SKM-1 treated with dmso at 0.1 percent for 144 hours (cell line): ENCODE results near the gene GOLPH3L.
A peak's percentile ranks its signal among the peaks of the same experiment; 100 is the strongest.
"Not testable (repeated sequence)": the region's sequence is repeated elsewhere in the genome, so short reads cannot be mapped to it uniquely, and the experiment has no call there.

Experiments used
- DNase-seq: peaks from one replicate; lab custom pipeline; 2025; ENCODE audit not compliant: unreplicated experiment; lab: John Stamatoyannopoulos, UW

GOLPH3L gene

DNA sequence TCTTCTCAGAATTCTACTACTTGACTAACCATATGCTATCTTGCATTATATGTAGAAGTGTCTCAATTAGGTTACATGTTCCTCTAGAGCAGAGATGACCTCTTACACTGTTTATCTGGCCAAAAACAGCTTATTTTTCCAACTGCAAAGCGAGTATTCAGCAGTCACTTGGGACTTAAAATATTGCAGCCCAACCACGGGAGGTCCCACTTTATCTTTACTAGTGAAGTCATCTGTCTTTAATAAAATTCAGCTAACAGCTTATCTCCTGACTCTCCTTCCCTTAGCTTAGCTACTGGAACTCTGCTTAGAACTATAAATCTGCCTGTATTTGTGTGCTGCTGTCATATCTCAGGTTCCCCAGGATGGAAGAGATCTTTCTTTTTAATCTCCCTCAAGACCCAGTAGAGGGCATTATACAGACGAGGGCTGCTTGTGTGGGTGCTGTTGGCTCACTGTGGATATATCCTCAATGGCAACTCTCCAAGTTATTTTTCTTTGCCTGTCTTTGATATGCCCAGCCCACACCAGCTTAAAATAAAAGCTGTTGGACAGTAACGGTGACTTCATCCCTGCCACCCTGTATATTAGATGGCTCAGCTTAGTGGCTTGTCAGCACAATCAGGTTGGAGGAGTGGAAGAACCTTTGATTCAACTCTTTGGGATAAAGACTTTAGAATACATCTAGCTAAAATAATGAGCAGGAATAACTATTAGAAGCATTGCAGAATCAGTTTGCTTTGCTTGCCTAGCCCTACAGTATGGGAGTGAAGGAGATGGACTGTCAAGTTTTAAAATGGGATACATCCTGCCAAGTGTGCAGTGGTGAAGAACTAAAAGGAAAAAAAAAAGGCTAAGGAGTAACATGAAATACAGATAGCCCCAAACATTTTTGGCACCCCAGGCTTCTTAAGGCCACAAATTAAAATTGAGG, 77.1 kb downstream of the GOLPH3L start:
- DNase-seq: no peak

DNA sequence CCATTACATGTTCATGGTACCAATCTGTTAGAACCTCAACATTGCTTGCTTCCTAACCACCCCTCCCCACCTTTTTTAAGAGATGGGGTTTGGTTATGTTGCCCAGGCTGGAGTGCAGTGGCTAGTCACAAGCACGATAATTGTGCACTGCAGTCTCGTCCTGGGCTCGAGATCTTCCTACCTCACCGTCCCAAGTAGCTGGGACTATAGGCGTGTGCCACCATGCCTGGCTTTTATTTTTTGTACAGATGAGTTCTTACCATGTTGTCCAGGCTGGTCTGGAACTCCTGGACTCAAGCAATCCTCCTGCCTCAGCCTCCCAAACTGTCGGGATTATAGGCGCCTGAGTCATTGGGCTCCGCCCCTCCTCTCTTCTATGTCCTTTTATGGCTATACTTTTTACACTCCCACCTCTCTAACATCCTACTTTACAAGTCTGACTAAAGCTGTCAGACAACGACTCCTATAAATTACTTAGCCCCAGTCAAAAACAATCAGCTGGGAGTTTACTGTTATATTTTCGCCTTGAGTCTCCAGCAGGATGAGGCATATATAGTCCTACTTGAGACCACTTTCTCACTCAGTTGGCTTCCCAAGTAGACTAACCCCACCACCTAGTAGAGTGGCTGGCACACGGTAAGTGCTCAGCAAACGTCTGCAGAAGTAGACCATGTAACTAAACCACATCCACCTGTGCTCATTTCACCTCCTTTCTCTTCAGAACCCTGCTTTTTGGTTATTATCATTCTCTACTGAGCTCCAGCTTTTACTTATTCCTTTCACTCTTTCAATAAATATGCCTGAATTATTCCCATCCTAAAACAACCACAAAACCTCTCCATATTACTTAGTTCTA, 81.4 kb downstream of the GOLPH3L start:
- no peak for DNase-seq

GRCh38 chr1:150613061-150613920, 83.7 kb downstream of the GOLPH3L start:
- DNase-seq: peak; percentile 99

DNA sequence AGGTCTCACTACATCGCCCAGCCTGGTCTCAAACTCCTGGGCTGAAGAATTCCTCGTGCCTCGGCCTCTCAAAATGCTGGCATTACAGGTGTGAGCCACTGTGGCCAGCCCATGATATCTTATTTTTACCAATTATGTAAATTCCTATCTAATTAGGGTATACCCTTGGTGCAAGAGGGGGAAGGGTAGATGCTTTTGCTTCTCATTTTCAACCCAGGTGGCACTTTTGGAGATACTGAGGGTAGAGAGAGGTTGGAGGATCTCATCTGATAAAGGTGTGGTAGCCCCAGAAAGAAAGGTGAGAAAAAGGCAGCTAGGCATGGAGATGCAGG, 85.0 kb downstream of the GOLPH3L start:
- no peak for DNase-seq

- DNase-seq: no peak
Measured at GRCh38 chr1:150610576-150610975, 86.4 kb downstream of the GOLPH3L start.

DNA sequence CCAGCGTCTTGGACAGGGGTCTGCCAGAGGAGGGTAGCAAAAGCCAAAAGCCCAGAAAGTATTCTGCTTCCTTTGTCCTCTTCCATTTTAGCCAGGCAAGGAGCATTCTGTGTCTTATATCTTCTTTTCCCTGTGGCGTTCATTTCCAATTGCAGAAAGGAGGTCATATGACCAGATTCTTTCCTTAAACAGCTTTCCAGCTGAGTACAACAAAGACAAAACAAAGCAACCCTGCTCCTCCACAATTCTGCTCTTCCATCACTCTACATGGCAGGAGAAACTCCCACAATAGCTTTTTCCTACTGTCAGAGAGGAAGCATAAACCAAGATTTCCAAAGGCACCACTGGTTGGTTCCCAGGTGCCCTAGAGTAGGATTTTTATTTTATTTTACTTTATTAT, 87.2 kb downstream of the GOLPH3L start:
- no peak for DNase-seq

DNA sequence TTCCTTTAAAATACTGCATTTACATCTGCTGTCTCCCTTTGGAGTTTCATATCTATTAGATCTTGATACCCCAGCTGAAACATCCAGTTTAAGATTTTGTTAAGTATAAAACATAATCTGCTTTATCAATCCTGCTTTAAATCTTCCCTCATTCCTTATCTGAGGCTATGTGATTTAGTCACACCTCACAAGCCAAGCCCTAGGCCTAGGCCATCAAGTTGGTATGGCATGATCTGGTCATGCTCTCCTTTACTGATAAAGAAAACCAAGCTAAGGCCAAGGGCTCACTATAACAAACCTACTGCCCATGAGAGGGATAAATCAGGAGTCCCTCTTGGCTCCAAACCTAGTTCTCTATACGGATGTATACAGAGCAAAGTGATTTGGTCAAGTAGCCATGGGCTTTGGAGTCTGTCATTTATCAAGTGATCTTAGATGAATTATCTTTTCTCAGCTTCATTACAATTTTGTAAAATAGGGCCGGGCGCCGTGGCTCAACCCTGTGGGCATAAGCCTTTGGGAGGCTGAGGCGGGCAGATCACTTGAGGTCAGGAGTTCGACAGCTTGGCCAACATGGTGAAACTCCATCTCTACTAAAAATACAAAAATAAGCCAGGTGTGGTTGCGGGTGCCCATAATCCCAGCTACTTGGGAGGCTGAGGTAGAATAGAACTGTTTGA, 90.4 kb downstream of the GOLPH3L start:
- no peak for DNase-seq

DNA sequence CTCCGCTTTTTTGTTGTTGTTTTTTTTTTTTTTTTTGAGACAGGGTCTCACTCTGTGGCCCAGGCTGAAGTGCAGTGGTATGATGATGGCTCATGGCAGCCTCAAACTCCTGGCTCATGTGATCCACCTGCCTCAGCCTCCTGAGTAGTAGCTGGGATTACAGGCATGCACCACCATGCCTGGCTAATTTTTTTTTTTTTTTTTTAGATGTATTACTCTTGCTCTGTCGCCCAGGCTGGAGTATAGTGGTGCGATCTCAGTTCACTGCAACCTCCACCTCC, 91.6 kb downstream of the GOLPH3L start:
- not testable (repeated sequence) for DNase-seq

- no peak for DNase-seq
Measured at GRCh38 chr1:150604226-150604588, 92.7 kb downstream of the GOLPH3L start.

GRCh38 chr1:150603711-150604110, 93.2 kb downstream of the GOLPH3L start:
- no peak for DNase-seq

GRCh38 chr1:150602372-150602771, 94.6 kb downstream of the GOLPH3L start:
- not testable (repeated sequence) for DNase-seq

- DNase-seq: no peak
Measured at GRCh38 chr1:150601540-150601939, 95.4 kb downstream of the GOLPH3L start.

- not testable (repeated sequence) for DNase-seq
Measured at GRCh38 chr1:150598346-150598745, 98.6 kb downstream of the GOLPH3L start.

DNA sequence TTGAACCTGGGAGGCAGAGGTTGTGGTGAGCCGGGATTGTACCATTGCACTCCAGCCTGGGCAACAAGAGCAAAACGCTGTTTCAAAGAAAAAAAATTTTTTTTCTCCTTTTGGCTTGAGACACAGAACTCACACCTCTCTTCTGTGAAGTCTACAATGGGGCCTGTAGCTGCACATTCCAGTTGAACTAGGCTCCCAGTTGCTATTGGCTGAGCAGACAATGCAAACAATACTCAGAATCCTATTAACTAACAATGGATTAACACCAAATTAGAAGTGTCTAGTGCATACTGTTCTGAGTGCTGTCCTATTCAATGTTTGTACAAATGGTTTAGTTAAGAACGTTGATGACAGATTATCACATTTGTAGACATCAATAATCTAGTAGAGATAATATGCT, 100.0 kb downstream of the GOLPH3L start:
- DNase-seq: no peak
